B cell (primary cell): Measurements from ENCODE around the gene SUGP1. TPM values are rescaled to one million over a fixed set of nuclear protein-coding genes. Genes with fewer than 3 reads are reported as not detected.

Source experiments
- ATAC-seq: fragments of 200-7000 bp; cut with Tn5 transposase; one replicate; pipeline ENCODE4 v1.10.0; 2021; ENCODE audit warnings: low read depth, mild to moderate bottlenecking, moderate number of reproducible peaks, moderate library complexity
- CTCF ChIA-PET: fragments of 350-600 bp; sonication (Branson Sonifier 250); formaldehyde crosslinking; loops from one replicate; lab custom pipeline; 2021; ENCODE audit warnings: antibody characterized with exemption, inconsistent platforms; lab: Charles Lee
- POLR2A ChIA-PET: fragments of 350-600 bp; sonication (Branson Sonifier 250); formaldehyde crosslinking; loops from one replicate; lab custom pipeline; 2021; ENCODE audit warnings: antibody characterized with exemption; lab: Charles Lee
- DNase-seq: peaks from one replicate; pipeline ENCODE4 v3.0.0; 2013
- H2AFZ ChIP-seq: 2 replicates; pipeline ENCODE4 v1.6.1; 2012; ENCODE audit warnings: mild to moderate bottlenecking, low read depth, low read length; ENCODE audit not compliant: insufficient read depth, poor library complexity, severe bottlenecking
- H3K27ac ChIP-seq, 2 donors: 1 replicate in 1 of 2; 2 replicates in 1 of 2; pipeline ENCODE4 v1.5.1; 2012 to 2013; ENCODE audit warnings: low read length in 2 of 2, mild to moderate bottlenecking in 2 of 2, moderate library complexity in 1 of 2
- H3K27me3 ChIP-seq, 4 experiments: fragments of 200-600 bp in 1 of 4; sonication (generic) in 1 of 4; replicated peaks in 1 of 4; 1 replicate in 2 of 4; 2 replicates in 2 of 4; pipeline versions ENCODE4 v1.6.1 to v1.7.0; 2013 to 2016; ENCODE audit warnings: low read length in 3 of 4, mild to moderate bottlenecking in 2 of 4, mixed read lengths in 1 of 4, moderate library complexity in 1 of 4; ENCODE audit not compliant: insufficient read depth in 4 of 4, control insufficient read depth in 3 of 4; ENCODE audit errors: control extremely low read depth in 1 of 4
- H3K36me3 ChIP-seq, 2 experiments: replicated peaks in 1 of 2; 1 replicate in 1 of 2; 2 replicates in 1 of 2; pipeline versions ENCODE4 v1.6.1 to v1.7.1; 2013; ENCODE audit warnings: low read length in 1 of 2; ENCODE audit not compliant: insufficient read depth in 2 of 2, control insufficient read depth in 1 of 2; ENCODE audit errors: control extremely low read depth in 1 of 2, extremely low read depth in 1 of 2
- H3K4me1 ChIP-seq, 2 donors: fragments of 200-600 bp in 1 of 2; sonication (generic) in 1 of 2; 1 replicate in 1 of 2; 2 replicates in 1 of 2; pipeline versions ENCODE4 v1.5.1 to v1.6.1; 2013 to 2017; ENCODE audit warnings: low read length in 2 of 2; ENCODE audit not compliant: control insufficient read depth in 2 of 2, insufficient read depth in 2 of 2
- H3K4me2 ChIP-seq: replicated peaks from 2 replicates; pipeline ENCODE3; 2012; ENCODE audit warnings: mild to moderate bottlenecking, low read depth, low read length; ENCODE audit not compliant: poor library complexity, severe bottlenecking
- H3K4me3 ChIP-seq, 5 experiments: fragments of 200-600 bp in 1 of 5; sonication (generic) in 1 of 5; 1 replicate in 3 of 5; 2 replicates in 2 of 5; pipeline versions ENCODE4 v1.5.1 to v1.7.0; 2011 to 2016; ENCODE audit warnings: low read length in 4 of 5, mild to moderate bottlenecking in 4 of 5, low read depth in 2 of 5, control low read depth in 1 of 5, moderate library complexity in 1 of 5; ENCODE audit not compliant: insufficient read depth in 1 of 5; ENCODE audit errors: control extremely low read depth in 1 of 5, extremely low read depth in 1 of 5
- H3K79me2 ChIP-seq: fragments of 200-600 bp; sonication (generic); one replicate; pipeline ENCODE4 v1.6.0; 2016; ENCODE audit warnings: low read length; ENCODE audit not compliant: control insufficient read depth, insufficient read depth
- H3K9ac ChIP-seq: fragments of 200-600 bp; sonication (generic); 2 replicates; pipeline ENCODE4 v1.6.1; 2017; ENCODE audit warnings: mild to moderate bottlenecking, low read length, moderate library complexity
- H3K9me3 ChIP-seq, 3 donors: one replicate each; pipeline versions ENCODE4 v1.6.1 to v1.7.1; 2013; ENCODE audit warnings: low read length in 2 of 3; ENCODE audit not compliant: control insufficient read depth in 2 of 3, insufficient read depth in 1 of 3; ENCODE audit errors: control extremely low read depth in 1 of 3
- H4K20me1 ChIP-seq: 2 replicates; pipeline ENCODE4 v1.6.0; 2012; ENCODE audit warnings: mild to moderate bottlenecking, low read length; ENCODE audit not compliant: insufficient read depth, control insufficient read depth, poor library complexity, severe bottlenecking
- H3K27ac Mint-ChIP-seq: one replicate; pipeline ENCODE4 v1.8.0; 2021; ENCODE audit warnings: mixed read lengths
- H3K27me3 Mint-ChIP-seq: one replicate; pipeline ENCODE4 v1.8.0; 2021; ENCODE audit warnings: mixed read lengths
- H3K4me1 Mint-ChIP-seq: one replicate; pipeline ENCODE4 v1.8.0; 2021; ENCODE audit warnings: mixed read lengths
- H3K4me3 Mint-ChIP-seq: one replicate; pipeline ENCODE4 v1.8.0; 2021; ENCODE audit warnings: mixed read lengths
- H3K9me3 Mint-ChIP-seq: one replicate; pipeline ENCODE4 v1.8.0; 2022; ENCODE audit warnings: mixed read lengths; ENCODE audit not compliant: insufficient read depth
- EZH2 ChIP-seq: IDR thresholded peaks from 2 replicates; pipeline ENCODE4 v1.6.1; 2012; ENCODE audit warnings: borderline replicate concordance, low read depth, mild to moderate bottlenecking, moderate library complexity, low read length; ENCODE audit not compliant: insufficient read depth, poor library complexity, severe bottlenecking
- WGBS: methylation state at CpG from one replicate; pipeline ENCODE4 v1.1.5; 2013; ENCODE audit warnings: missing lambda C conversion rate; ENCODE audit not compliant: insufficient coverage; 5-methylcytosine and 5-hydroxymethylcytosine counted together
- intact Hi-C: fragments of 100-400 bp; cut with micrococcal nuclease; formaldehyde crosslinking; loops from one replicate; pipeline ENCODE4 v1.10.0; 2022
- polyA plus RNA-seq: library from polyadenylated mRNA; depleted of rRNA; stranded (reverse); fragments of >200 nt; gene quantifications from 2 replicates; pipeline ENCODE4 v1.2.3, GENCODE V29; 2012
- total RNA-seq, 2 donors: library from RNA; stranded (reverse); fragments of 120-200 nt in 1 of 2; gene quantifications; 1 replicate in 1 of 2; 2 replicates in 1 of 2; pipeline versions ENCODE4 v1.2.3 to v1.2.4, GENCODE V29; 2013 to 2022
- TF ChIP-seq, protein P1 (sequence below): fragments of 200-600 bp; IDR thresholded peaks from one replicate; pipeline ENCODE4 v1.8.0; 2022; ENCODE audit warnings: antibody characterized with exemption, mild to moderate bottlenecking

Gene SUGP1
- total and polyA plus RNA-seq, 2 donors (not counting 1 experiment from before 2014, with no cell fraction given): 61.3 to 86.9 TPM

DNA sequence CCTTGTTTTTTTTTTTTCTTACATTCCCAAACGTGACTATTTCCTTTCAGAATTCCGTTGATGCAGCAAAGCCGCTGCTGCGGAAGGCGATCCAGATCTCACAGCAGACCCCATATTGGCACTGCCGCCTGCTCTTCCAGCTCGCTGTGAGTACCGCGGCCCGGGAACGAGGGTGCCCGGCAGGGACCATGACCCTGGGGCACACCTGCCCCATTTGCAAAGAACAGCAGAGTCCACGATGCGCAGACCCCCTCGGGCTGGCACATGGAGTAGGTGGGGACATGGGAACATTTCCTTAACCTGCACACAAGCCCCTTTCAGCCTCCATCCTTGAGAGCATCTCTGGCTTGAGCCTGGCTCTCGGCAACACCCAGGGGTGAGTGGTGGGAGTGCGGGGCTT, 16.8 kb upstream of the SUGP1 start:
- no peak for TF ChIP-seq EZH2
- TF ChIP-seq, protein P1, sequence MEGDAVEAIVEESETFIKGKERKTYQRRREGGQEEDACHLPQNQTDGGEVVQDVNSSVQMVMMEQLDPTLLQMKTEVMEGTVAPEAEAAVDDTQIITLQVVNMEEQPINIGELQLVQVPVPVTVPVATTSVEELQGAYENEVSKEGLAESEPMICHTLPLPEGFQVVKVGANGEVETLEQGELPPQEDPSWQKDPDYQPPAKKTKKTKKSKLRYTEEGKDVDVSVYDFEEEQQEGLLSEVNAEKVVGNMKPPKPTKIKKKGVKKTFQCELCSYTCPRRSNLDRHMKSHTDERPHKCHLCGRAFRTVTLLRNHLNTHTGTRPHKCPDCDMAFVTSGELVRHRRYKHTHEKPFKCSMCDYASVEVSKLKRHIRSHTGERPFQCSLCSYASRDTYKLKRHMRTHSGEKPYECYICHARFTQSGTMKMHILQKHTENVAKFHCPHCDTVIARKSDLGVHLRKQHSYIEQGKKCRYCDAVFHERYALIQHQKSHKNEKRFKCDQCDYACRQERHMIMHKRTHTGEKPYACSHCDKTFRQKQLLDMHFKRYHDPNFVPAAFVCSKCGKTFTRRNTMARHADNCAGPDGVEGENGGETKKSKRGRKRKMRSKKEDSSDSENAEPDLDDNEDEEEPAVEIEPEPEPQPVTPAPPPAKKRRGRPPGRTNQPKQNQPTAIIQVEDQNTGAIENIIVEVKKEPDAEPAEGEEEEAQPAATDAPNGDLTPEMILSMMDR: no peak
- Histone ChIP-seq H2AFZ (no peak overlapping the region), H3K9ac (no peak overlapping the region), H3K36me3 (peaks cover 0 to 54% of the 10 kb centered on the region in 2 experiments), H3K9me3 (no peaks in the 10 kb centered on the region), H3K4me3 (no peak overlapping the region), H3K27ac (no peak overlapping the region), H4K20me1 (peaks cover 48% of the 10 kb centered on the region), H3K4me1 (no peaks in the 10 kb centered on the region), H3K4me2 (no peak overlapping the region), H3K79me2 (peaks cover 71% of the 10 kb centered on the region), H3K27me3 (no peaks in the 10 kb centered on the region)
- H3K4me3 Mint-ChIP-seq: no peak overlapping the region
- intact Hi-C loops: no loop called here
- ChIA-PET CTCF (no interaction called here), POLR2A (no interaction called here)
- 98% methylated on average over 12 of the region's 17 CpGs for WGBS
- no peaks in the 10 kb centered on the region for H3K9me3 Mint-ChIP-seq
- no peak overlapping the region for H3K27ac Mint-ChIP-seq
- peaks cover 3% of the 10 kb centered on the region for H3K4me1 Mint-ChIP-seq
- H3K27me3 Mint-ChIP-seq: no peaks in the 10 kb centered on the region
- no peak for DNase-seq
- ATAC-seq: no peak

DNA sequence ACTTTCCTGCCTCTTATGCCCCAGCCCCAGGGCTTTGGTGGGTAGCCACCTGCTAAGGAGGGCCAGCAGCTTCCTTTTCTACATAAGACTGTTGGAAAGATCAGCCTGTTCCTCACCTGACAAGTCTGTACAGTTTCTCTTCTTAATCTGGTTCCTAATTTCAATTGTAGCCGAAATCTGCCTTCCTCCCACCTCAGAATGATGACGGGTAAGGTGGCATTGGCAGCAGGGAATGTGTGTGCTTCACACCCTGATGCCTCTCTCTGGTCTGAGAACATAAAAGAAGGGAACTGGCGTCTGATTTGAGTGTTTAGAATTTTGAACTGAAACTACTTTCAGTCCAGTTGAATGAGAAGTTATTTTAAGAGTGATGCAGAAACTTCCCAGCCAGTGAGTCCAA, 16.3 kb upstream of the SUGP1 start:
- Histone ChIP-seq H3K4me1 (no peaks in the 10 kb centered on the region), H3K4me3 (no peak overlapping the region), H4K20me1 (peaks cover 52% of the 10 kb centered on the region), H3K9me3 (no peaks in the 10 kb centered on the region), H3K79me2 (peaks cover 75% of the 10 kb centered on the region), H3K27ac (no peak overlapping the region), H3K9ac (no peak overlapping the region), H3K4me2 (no peak overlapping the region), H2AFZ (no peak overlapping the region), H3K36me3 (peaks cover 0 to 52% of the 10 kb centered on the region in 2 experiments), H3K27me3 (no peaks in the 10 kb centered on the region)
- CTCF ChIA-PET: no interaction called here
- POLR2A ChIA-PET: no interaction called here
- Mint-ChIP-seq H3K27me3 (no peaks in the 10 kb centered on the region), H3K27ac (no peak overlapping the region), H3K4me1 (peaks cover 3% of the 10 kb centered on the region), H3K9me3 (no peaks in the 10 kb centered on the region), H3K4me3 (no peak overlapping the region)
- no peak for DNase-seq
- 57% methylated on average over 1 of the region's 3 CpGs for WGBS
- no peak for ATAC-seq
- TF ChIP-seq, protein P1: no peak
- TF ChIP-seq EZH2: no peak
- intact Hi-C loops: no loop called here
